GM13976 (cell line): ENCODE measurements around the gene SPACA7.

ENCODE experiments used
- DNase-seq: peaks from one replicate; pipeline ENCODE4 v3.0.0; 2012; ENCODE audit warnings: low spot score
- in situ Hi-C: fragments of 300-500 bp; cut with MboI; formaldehyde crosslinking; loops from one replicate; pipeline ENCODE4 v1.12.0; 2022; ENCODE audit warnings: low sequenced_read_pairs, mixed read lengths, inconsistent platforms; ENCODE audit not compliant: unreplicated experiment
- TF ChIP-seq, protein P1 (sequence below): IDR thresholded peaks from 2 replicates; pipeline ENCODE4 v1.5.1; 2012; ENCODE audit warnings: borderline replicate concordance, mild to moderate bottlenecking; ENCODE audit not compliant: insufficient read depth; ENCODE audit errors: extremely low read depth, missing control alignments, control extremely low read depth

The SPACA7 gene

DNA sequence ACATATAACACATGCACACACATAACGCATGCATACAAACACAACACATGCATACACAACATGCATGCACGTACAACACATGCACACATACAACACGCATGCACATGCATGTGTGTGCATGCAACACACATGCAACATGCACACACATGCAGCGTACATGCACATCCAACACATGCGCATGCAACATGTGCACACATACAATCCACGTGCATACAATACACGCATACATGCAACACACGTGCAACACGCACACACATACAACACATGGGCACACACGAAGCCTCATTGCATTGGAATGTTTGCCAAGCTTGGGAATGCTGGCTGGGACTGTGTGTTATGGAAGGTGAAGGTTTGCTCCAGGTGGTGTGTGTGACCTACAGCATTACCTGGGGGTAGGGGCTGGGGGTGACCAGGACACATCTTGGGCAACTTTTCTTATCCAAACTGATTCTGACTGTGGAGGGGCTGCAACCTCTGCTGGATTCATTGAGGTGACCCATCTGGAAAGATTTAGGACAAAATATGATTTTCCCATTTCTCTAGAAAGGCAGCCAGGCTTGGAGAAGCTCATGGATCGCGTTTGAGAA is 58.9 kb downstream of the SPACA7 start:
- no peak for DNase-seq
- in situ Hi-C loops: loop anchor here (25.0 kb wide), 1 partner anchor 973 kb away; no protein-coding TSS in a partner anchor
- TF ChIP-seq, protein P1, sequence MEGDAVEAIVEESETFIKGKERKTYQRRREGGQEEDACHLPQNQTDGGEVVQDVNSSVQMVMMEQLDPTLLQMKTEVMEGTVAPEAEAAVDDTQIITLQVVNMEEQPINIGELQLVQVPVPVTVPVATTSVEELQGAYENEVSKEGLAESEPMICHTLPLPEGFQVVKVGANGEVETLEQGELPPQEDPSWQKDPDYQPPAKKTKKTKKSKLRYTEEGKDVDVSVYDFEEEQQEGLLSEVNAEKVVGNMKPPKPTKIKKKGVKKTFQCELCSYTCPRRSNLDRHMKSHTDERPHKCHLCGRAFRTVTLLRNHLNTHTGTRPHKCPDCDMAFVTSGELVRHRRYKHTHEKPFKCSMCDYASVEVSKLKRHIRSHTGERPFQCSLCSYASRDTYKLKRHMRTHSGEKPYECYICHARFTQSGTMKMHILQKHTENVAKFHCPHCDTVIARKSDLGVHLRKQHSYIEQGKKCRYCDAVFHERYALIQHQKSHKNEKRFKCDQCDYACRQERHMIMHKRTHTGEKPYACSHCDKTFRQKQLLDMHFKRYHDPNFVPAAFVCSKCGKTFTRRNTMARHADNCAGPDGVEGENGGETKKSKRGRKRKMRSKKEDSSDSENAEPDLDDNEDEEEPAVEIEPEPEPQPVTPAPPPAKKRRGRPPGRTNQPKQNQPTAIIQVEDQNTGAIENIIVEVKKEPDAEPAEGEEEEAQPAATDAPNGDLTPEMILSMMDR: no peak

DNA sequence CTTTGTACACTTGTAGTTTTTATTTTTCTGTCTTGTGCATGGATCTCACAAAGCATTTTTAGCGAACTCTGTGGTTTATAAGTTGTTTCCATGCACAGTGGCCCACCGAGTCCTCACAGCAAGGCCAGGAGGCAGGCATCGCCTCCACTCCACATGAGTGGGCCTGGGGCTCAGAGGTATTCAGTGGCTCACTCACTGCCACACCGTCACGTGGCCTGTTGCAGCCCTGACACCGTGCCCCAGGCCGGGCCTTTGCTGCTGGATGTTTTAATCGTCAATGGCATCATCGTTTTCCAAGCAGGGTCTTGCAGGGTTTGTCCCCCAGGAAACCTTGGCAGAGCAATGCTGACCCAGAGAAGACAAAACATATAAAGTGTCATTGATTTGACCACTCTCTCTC is 59.8 kb downstream of the SPACA7 start:
- in situ Hi-C loops: loop anchor here (25.0 kb wide), 1 partner anchor 974 kb away; no protein-coding TSS in a partner anchor
- TF ChIP-seq, protein P1: no peak
- DNase-seq: no peak

DNA sequence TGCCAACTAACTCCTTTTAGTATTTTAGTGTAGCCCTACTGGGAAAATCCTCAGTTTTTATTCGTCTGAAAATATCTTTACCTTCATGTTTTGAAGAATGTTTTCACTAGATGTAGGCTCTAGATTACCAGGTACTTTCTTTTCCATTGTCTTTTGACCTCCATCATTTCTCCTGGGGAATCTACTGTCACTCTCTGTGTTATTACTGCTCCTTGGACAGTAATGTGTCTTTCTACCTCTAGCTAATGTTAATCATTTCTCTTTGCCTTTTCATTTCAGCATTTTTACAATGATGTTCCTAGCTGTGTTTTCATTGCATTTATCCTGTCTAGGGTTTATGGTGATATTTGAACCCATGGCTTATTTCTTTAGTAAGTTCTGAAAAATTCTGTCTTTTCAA is 61.9 kb downstream of the SPACA7 start:
- DNase-seq: no peak
- TF ChIP-seq, protein P1: no peak
- in situ Hi-C loops: loop anchor here (25.0 kb wide), 1 partner anchor 976 kb away; no protein-coding TSS in a partner anchor

DNA sequence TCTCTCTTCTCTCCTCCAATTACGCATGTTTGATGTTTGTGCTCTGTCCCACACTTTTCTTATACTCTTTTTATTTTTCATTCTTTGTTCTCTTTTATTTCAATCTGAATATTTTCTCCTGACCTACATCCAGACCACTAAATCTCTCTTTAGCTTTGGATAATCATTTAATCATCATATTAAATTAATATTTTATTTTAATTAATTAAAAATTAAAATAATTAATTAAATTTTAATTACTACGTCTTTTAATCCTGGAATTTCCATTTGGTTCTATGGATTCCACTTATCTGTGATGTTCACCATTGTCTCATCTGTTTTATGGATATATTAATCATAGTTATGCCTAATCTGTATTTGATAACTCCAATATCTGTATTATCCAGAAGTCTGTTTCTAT is 62.4 kb downstream of the SPACA7 start:
- in situ Hi-C loops: loop anchor here (25.0 kb wide), 1 partner anchor 976 kb away; no protein-coding TSS in a partner anchor

DNA sequence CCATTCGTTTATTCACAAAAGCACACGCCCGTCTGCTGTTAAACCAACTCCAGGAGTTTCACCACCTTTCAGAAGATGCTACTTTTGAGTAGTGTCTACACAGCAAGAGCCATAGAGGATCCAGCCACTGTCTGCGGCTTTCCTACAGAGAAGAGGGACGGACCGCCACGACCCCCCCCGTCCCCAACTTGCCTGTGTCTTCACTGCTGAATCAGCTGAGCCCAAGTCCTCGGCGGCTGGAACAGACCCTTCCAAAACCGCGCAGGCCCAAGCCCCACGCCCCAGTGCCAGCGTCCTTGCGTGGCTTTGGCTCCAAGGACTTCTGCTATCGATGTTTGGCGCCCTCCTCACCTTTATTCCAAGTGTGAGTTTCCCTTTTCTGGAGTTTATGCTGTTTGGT is 65.1 kb downstream of the SPACA7 start:
- DNase-seq: no peak
- TF ChIP-seq, protein P1: no peak
- in situ Hi-C loops: loop anchor here (25.0 kb wide), 1 partner anchor 979 kb away; no protein-coding TSS in a partner anchor

More for the DNA sequence above, 62.4 kb downstream of the SPACA7 start:
- TF ChIP-seq, protein P1: no peak
- no peak for DNase-seq

DNA sequence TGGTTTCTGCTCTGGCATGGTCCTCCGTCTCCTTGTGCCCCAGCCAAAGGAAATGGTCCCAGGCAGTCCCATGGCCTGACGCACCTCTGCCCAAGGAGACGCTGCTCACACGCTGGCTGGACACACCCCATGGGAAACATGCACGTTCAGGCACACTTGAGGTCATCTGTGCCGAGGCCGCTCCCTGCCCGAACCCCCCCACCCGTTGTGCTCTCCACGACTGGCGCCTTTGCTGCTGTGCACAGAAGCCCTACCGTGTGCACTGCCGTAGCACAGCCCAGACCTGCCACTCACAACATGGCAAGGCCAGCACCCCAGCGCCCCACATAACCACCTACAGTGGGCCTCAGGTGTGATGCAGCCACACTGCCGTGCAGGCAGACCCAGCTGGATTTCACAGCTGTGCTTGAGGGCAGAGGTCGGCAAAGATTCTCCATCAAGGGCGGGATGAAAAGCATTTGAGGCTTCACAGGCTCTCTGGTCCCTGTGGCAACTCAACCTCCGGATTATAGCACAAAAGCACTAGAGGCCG is 65.7 kb downstream of the SPACA7 start:
- in situ Hi-C loops: loop anchor here (25.0 kb wide), 1 partner anchor 980 kb away; no protein-coding TSS in a partner anchor
- TF ChIP-seq, protein P1: no peak
- no peak for DNase-seq
